ENCODE measurements around the gene OR9G4. TPM values are rescaled to one million over a fixed set of nuclear protein-coding genes. Genes with fewer than 3 reads are reported as not detected.

The OR9G4 gene
- total and polyA plus RNA-seq, 2 donors, result not detected

DNA sequence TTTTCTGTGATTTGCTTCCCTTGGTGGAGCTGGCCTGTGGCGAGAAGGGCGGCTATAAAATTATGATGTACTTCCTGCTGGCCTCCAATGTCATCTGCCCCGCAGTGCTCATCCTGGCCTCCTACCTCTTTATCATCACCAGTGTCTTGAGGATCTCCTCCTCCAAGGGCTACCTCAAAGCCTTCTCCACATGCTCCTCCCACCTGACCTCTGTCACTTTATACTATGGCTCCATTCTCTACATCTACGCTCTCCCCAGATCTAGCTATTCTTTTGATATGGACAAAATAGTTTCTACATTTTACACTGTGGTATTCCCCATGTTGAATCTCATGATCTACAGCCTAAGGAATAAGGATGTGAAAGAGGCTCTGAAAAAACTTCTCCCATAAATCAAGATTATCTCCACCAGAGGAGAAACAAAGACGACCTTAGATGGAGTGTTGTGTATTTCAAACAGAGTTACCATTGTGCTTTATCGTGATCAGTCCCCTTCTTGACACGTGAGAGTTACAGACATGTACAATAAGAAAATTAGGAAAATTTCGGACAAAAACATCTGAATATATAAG is 47.5 kb downstream of the OR9G4 start:
- WGBS, result 65% methylated on average over 8 of the region's 8 CpGs
- Histone ChIP-seq H3K4me1 (ENCODE audit: insufficient read depth) (no peaks in the 10 kb centered on the region), H3K27ac (ENCODE audit: low read depth) (no peak overlapping the region), H3K4me3 (ENCODE audit: low read depth, low read length) (no peak overlapping the region), H3K36me3 (ENCODE audit: insufficient read depth) (no peaks in the 10 kb centered on the region)
- no peak for DNase-seq (ENCODE audit: extremely low spot score)

DNA sequence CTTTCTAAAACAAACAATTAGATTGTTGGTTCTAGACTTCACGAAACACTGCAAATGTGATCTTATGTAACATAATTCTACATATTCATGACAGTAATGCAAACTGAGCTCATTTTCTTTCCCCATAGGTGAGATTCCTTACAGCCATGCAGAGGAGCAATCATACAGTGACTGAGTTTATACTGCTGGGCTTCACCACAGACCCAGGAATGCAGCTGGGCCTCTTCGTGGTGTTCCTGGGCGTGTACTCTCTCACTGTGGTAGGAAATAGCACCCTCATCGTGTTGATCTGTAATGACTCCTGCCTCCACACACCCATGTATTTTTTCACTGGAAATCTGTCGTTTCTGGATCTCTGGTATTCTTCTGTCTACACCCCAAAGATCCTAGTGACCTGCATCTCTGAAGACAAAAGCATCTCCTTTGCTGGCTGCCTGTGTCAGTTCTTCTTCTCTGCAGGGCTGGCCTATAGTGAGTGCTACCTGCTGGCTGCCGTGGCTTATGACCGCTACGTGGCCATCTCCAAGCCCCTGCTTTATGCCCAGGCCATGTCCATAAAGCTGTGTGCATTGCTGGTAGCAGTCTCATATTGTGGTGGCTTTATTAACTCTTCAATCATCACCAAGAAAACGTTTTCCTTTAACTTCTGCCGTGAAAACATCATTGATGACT is 48.1 kb downstream of the OR9G4 start:
- no peak for DNase-seq (ENCODE audit: extremely low spot score)
- WGBS, result 58% methylated on average over 10 of the region's 10 CpGs
- Histone ChIP-seq H3K27ac (ENCODE audit: low read depth) (no peak overlapping the region), H3K4me3 (ENCODE audit: low read depth, low read length) (no peak overlapping the region), H3K36me3 (ENCODE audit: insufficient read depth) (no peaks in the 10 kb centered on the region), H3K4me1 (ENCODE audit: insufficient read depth) (no peaks in the 10 kb centered on the region)

DNA sequence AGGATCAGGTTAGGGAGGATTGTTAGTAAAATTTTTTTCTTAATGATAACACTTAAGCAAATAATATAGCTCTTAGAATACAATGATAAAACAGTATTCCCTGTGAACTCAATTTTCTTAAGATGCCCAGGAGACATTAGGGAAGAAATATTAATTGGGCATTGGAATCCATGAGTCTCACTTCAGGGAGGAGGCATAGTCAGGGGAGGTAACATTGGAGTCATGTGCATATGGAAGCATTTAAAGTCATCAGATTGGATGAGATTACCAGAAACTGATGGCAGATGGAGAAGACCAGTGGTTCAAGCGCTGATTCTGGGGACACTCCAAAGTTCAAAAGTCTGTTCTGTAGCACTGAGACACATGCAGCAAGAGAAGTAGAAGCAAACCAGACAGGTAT is 49.7 kb downstream of the OR9G4 start, which contains the start of gene OR9G1:
Gene OR9G1 (plus strand): TSS at position 301 of the 400 bp plus-strand sequence. CDS start 1,293 bp downstream, outside the sequence.
- Histone ChIP-seq H3K27ac (ENCODE audit: low read depth) (no peak within 1 kb of the TSS), H3K4me3 (ENCODE audit: low read depth, low read length) (no peak within 1 kb of the TSS), H3K4me1 (ENCODE audit: insufficient read depth) (no peaks in the 10 kb centered on the region), H3K36me3 (ENCODE audit: insufficient read depth) (no peaks in the 10 kb centered on the region)
- WGBS, result 89% methylated on average over 1 of the region's 1 CpG
- DNase-seq (ENCODE audit: extremely low spot score), result no peak

- no peaks in the 10 kb centered on the region for H3K4me1 ChIP-seq (ENCODE audit: insufficient read depth)
- DNase-seq (ENCODE audit: extremely low spot score), result no peak
- WGBS, result 75% methylated on average over 2 of the region's 2 CpGs
- H3K4me3 ChIP-seq (ENCODE audit: low read depth, low read length), result no peak overlapping the region
- no peak overlapping the region for H3K27ac ChIP-seq (ENCODE audit: low read depth)
- H3K36me3 ChIP-seq (ENCODE audit: insufficient read depth), result no peaks in the 10 kb centered on the region
These were observed 55.1 kb downstream of the OR9G4 start for GRCh38 chr11:56693428-56693827.

Small RNA genes within 50 kb of the gene (small RNA-seq; reads per million reads assigned to genes)
- gene AP001803.1 (not detected), gene MIR6128 (not detected)

Other genes with a start within 250 kb of the OR9G4 start
- not detected for gene OR5M11, start 205.4 kb downstream of the OR9G4 start, total RNA-seq
- gene OR5M11, start 205.4 kb downstream of the OR9G4 start, polyA plus RNA-seq, result not detected
- not detected for gene OR5M10, start 171.0 kb downstream of the OR9G4 start, total RNA-seq
- not detected for gene OR5M10, start 171.0 kb downstream of the OR9G4 start, polyA plus RNA-seq
- gene OR5M1, start 133.8 kb downstream of the OR9G4 start, total RNA-seq, result not detected
- not detected for gene OR5M1, start 133.8 kb downstream of the OR9G4 start, polyA plus RNA-seq
- gene OR5AP2, start 106.3 kb downstream of the OR9G4 start, total RNA-seq, result not detected
- gene OR5AP2, start 106.3 kb downstream of the OR9G4 start, polyA plus RNA-seq, result not detected
- gene OR5AR1, start 85.0 kb downstream of the OR9G4 start, total RNA-seq, result not detected
- gene OR5AR1, start 85.0 kb downstream of the OR9G4 start, polyA plus RNA-seq, result not detected
- gene OR9G1, start 49.6 kb downstream of the OR9G4 start, total RNA-seq, result not detected
- not detected for gene OR9G1, start 49.6 kb downstream of the OR9G4 start, polyA plus RNA-seq
- gene OR5AK2, start 240.2 kb upstream of the OR9G4 start, total RNA-seq, result not detected
- not detected for gene OR5AK2, start 240.2 kb upstream of the OR9G4 start, polyA plus RNA-seq